ENCODE data around the gene AKIRIN1. TPM values are rescaled to one million over a fixed set of nuclear protein-coding genes. Genes with fewer than 3 reads are reported as not detected.
A peak's percentile ranks its signal among the peaks of the same experiment; 100 is the strongest.
"Not testable (repeated sequence)": the region's sequence is repeated elsewhere in the genome, so short reads cannot be mapped to it uniquely, and the experiment has no call there.

AKIRIN1 gene
- 10 to 100 TPM; 58.1 to 58.5 TPM for total RNA-seq

GRCh38 chr1:38990738-38991637, at the start of gene AKIRIN1:
TSS of gene AKIRIN1 (plus strand) at chr1:38991276. CDS start at chr1:38991381, 105 bp downstream.
- no peaks in the 10 kb centered on the region for H3K9me3 Mint-ChIP-seq
- CTCF ChIA-PET, result interaction anchor here (0.9 kb wide), 1 partner anchor 10 kb away, joined by 4 read pairs; no protein-coding TSS in a partner anchor
- H3K4me1 Mint-ChIP-seq (ENCODE audit: low read depth), result peaks cover 52% of the 10 kb centered on the region
- peak within 1 kb of the TSS; percentile 80 for H3K4me3 Mint-ChIP-seq
- peak within 1 kb of the TSS; percentile 84 for H3K27ac Mint-ChIP-seq
- peak; percentile 97 for DNase-seq
- no peaks in the 10 kb centered on the region for H3K27me3 Mint-ChIP-seq (ENCODE audit: low read depth)
- peaks cover 29% of the 10 kb centered on the region for H3K36me3 Mint-ChIP-seq (ENCODE audit: low read depth)
- intact Hi-C loops (cut with micrococcal nuclease), result loop anchor here (1.0 to 5.0 kb wide), 3 partner anchors 35 to 1059 kb away; partner anchors contain the start of genes MYCBP and NDUFS5

GRCh38 chr1:38941527-38942019, 49.5 kb upstream of the AKIRIN1 start, which contains the start of gene RHBDL2:
TSS of gene RHBDL2 (minus strand) at chr1:38941830. CDS start at chr1:38919212, 22,618 bp downstream.
- H3K36me3 Mint-ChIP-seq (ENCODE audit: low read depth), result no peaks in the 10 kb centered on the region
- H3K4me3 Mint-ChIP-seq, result no peak within 1 kb of the TSS
- intact Hi-C loops (cut with micrococcal nuclease), result no loop called here
- DNase-seq, result no peak
- no peaks in the 10 kb centered on the region for H3K4me1 Mint-ChIP-seq (ENCODE audit: low read depth)
- H3K9me3 Mint-ChIP-seq, result no peaks in the 10 kb centered on the region
- H3K27ac Mint-ChIP-seq, result no peak within 1 kb of the TSS
- no peaks in the 10 kb centered on the region for H3K27me3 Mint-ChIP-seq (ENCODE audit: low read depth)
- CTCF ChIA-PET, result no interaction called here

GRCh38 chr1:38942664-38943428, 48.2 kb upstream of the AKIRIN1 start:
- Mint-ChIP-seq H3K9me3 (no peaks in the 10 kb centered on the region), H3K27me3 (ENCODE audit: low read depth) (no peaks in the 10 kb centered on the region), H3K36me3 (ENCODE audit: low read depth) (no peaks in the 10 kb centered on the region), H3K27ac (no peak overlapping the region), H3K4me3 (no peak overlapping the region), H3K4me1 (ENCODE audit: low read depth) (no peaks in the 10 kb centered on the region)
- no peak for DNase-seq
- CTCF ChIA-PET, result interaction anchor here (0.7 kb wide), 1 partner anchor 22 kb away, joined by 9 read pairs; no protein-coding TSS in a partner anchor
- intact Hi-C loops (cut with micrococcal nuclease), result no loop called here

GRCh38 chr1:38944547-38944946, 46.5 kb upstream of the AKIRIN1 start:
- no peak for DNase-seq
- CTCF ChIA-PET, result no interaction called here
- H3K4me1 Mint-ChIP-seq (ENCODE audit: low read depth), result no peaks in the 10 kb centered on the region
- intact Hi-C loops (cut with micrococcal nuclease), result no loop called here
- no peak overlapping the region for H3K27ac Mint-ChIP-seq
- H3K9me3 Mint-ChIP-seq, result no peaks in the 10 kb centered on the region
- H3K27me3 Mint-ChIP-seq (ENCODE audit: low read depth), result no peaks in the 10 kb centered on the region
- no peaks in the 10 kb centered on the region for H3K36me3 Mint-ChIP-seq (ENCODE audit: low read depth)
- H3K4me3 Mint-ChIP-seq, result no peak overlapping the region

- Mint-ChIP-seq H3K4me1 (ENCODE audit: low read depth) (peaks cover 8% of the 10 kb centered on the region), H3K27me3 (ENCODE audit: low read depth) (no peaks in the 10 kb centered on the region), H3K36me3 (ENCODE audit: low read depth) (no peaks in the 10 kb centered on the region), H3K9me3 (no peaks in the 10 kb centered on the region), H3K4me3 (no peak overlapping the region), H3K27ac (no peak overlapping the region)
- no peak for DNase-seq
- CTCF ChIA-PET, result interaction anchor here (0.7 kb wide), 1 partner anchor 9 kb away, joined by 4 read pairs; no protein-coding TSS in a partner anchor
- intact Hi-C loops (cut with micrococcal nuclease), result no loop called here
These were observed 40.5 kb upstream of the AKIRIN1 start for GRCh38 chr1:38950553-38950952.

- CTCF ChIA-PET, result no interaction called here
- Mint-ChIP-seq H3K4me1 (ENCODE audit: low read depth) (peaks cover 8% of the 10 kb centered on the region), H3K27ac (no peak overlapping the region), H3K9me3 (no peaks in the 10 kb centered on the region), H3K27me3 (ENCODE audit: low read depth) (no peaks in the 10 kb centered on the region), H3K4me3 (no peak overlapping the region), H3K36me3 (ENCODE audit: low read depth) (no peaks in the 10 kb centered on the region)
- intact Hi-C loops (cut with micrococcal nuclease), result no loop called here
- DNase-seq, result peak; percentile 5
These were observed 37.6 kb upstream of the AKIRIN1 start for GRCh38 chr1:38953433-38953860.

- Mint-ChIP-seq H3K9me3 (no peaks in the 10 kb centered on the region), H3K36me3 (ENCODE audit: low read depth) (no peaks in the 10 kb centered on the region), H3K4me3 (no peak overlapping the region), H3K27me3 (ENCODE audit: low read depth) (no peaks in the 10 kb centered on the region), H3K4me1 (ENCODE audit: low read depth) (peaks cover 2% of the 10 kb centered on the region), H3K27ac (no peak overlapping the region)
- DNase-seq, result no peak
- intact Hi-C loops (cut with micrococcal nuclease), result no loop called here
- CTCF ChIA-PET, result interaction anchor here (0.6 kb wide), 2 partner anchors 9 to 1046 kb away, joined by 3 to 4 read pairs; no protein-coding TSS in a partner anchor
These were observed 32.1 kb upstream of the AKIRIN1 start for GRCh38 chr1:38958967-38959366.

- no peaks in the 10 kb centered on the region for H3K36me3 Mint-ChIP-seq (ENCODE audit: low read depth)
- peaks cover 3% of the 10 kb centered on the region for H3K4me1 Mint-ChIP-seq (ENCODE audit: low read depth)
- intact Hi-C loops (cut with micrococcal nuclease), result no loop called here
- H3K27ac Mint-ChIP-seq, result no peak overlapping the region
- no peaks in the 10 kb centered on the region for H3K27me3 Mint-ChIP-seq (ENCODE audit: low read depth)
- CTCF ChIA-PET, result interaction anchor here (0.6 kb wide), 1 partner anchor 29 kb away, joined by 6 read pairs; no protein-coding TSS in a partner anchor
- H3K9me3 Mint-ChIP-seq, result no peaks in the 10 kb centered on the region
- no peak for DNase-seq
- no peak overlapping the region for H3K4me3 Mint-ChIP-seq
These were observed 29.0 kb upstream of the AKIRIN1 start for GRCh38 chr1:38962113-38962512.

- Mint-ChIP-seq H3K27ac (no peak overlapping the region), H3K9me3 (no peaks in the 10 kb centered on the region), H3K27me3 (ENCODE audit: low read depth) (no peaks in the 10 kb centered on the region), H3K4me1 (ENCODE audit: low read depth) (peaks cover 3% of the 10 kb centered on the region), H3K36me3 (ENCODE audit: low read depth) (no peaks in the 10 kb centered on the region), H3K4me3 (no peak overlapping the region)
- CTCF ChIA-PET, result interaction anchor here (0.6 kb wide), 1 partner anchor 29 kb away, joined by 6 read pairs; no protein-coding TSS in a partner anchor
- intact Hi-C loops (cut with micrococcal nuclease), result no loop called here
- no peak for DNase-seq
These were observed 28.5 kb upstream of the AKIRIN1 start for GRCh38 chr1:38962560-38962959.

GRCh38 chr1:38964140-38964548, 26.9 kb upstream of the AKIRIN1 start:
- Mint-ChIP-seq H3K36me3 (ENCODE audit: low read depth) (no peaks in the 10 kb centered on the region), H3K27ac (no peak overlapping the region), H3K4me1 (ENCODE audit: low read depth) (peaks cover 3% of the 10 kb centered on the region), H3K27me3 (ENCODE audit: low read depth) (no peaks in the 10 kb centered on the region), H3K9me3 (no peaks in the 10 kb centered on the region), H3K4me3 (no peak overlapping the region)
- intact Hi-C loops (cut with micrococcal nuclease), result no loop called here
- DNase-seq, result peak; percentile 43
- CTCF ChIA-PET, result interaction anchor here (0.5 to 1.2 kb wide), 3 partner anchors 9 to 21 kb away, joined by 3 to 9 read pairs (median 4); no protein-coding TSS in a partner anchor

- DNase-seq; H3K9me3 Mint-ChIP-seq; CTCF ChIA-PET; intact Hi-C loops (cut with micrococcal nuclease); H3K4me1 Mint-ChIP-seq (ENCODE audit: low read depth); H3K27ac Mint-ChIP-seq; H3K4me3 Mint-ChIP-seq; H3K27me3 Mint-ChIP-seq (ENCODE audit: low read depth); H3K36me3 Mint-ChIP-seq (ENCODE audit: low read depth): not testable (repeated sequence)
These were observed 17.9 kb upstream of the AKIRIN1 start for GRCh38 chr1:38973145-38973544.

All from activated naive CD4-positive, alpha-beta T cell treated with anti-CD3 and anti-CD28 coated beads for 36 hours (primary cell).